Tibial nerve (tissue), 4 donors: ENCODE results near the gene POLR3B.

Source experiments
- CTCF ChIP-seq, 5 experiments: fragments of 200-600 bp in 3 of 5; fragments of 450-650 bp in 2 of 5; sonication (generic) in 3 of 5; IDR thresholded peaks; one replicate each; pipeline ENCODE4 v1.5.1; 2016 to 2019; ENCODE audit warnings: antibody characterized with exemption in 5 of 5, mild to moderate bottlenecking in 3 of 5, moderate library complexity in 2 of 5
- EP300 ChIP-seq, 2 donors: sonication (generic); formaldehyde crosslinking; IDR thresholded peaks; one replicate each; pipeline ENCODE4 v1.6.1; 2017; ENCODE audit warnings: antibody characterized with exemption in 2 of 2, mild to moderate bottlenecking in 1 of 2
- POLR2A ChIP-seq, 2 donors: fragments of 450-650 bp; IDR thresholded peaks; one replicate each; pipeline ENCODE4 v1.6.1; 2017; ENCODE audit warnings: antibody characterized with exemption in 2 of 2, mild to moderate bottlenecking in 2 of 2, moderate library complexity in 2 of 2

- TF ChIP-seq CTCF (IDR thresholded peaks at IDR 0.05): no peak
- TF ChIP-seq POLR2A (IDR thresholded peaks at IDR 0.05): no peak
- no peak for TF ChIP-seq EP300 (IDR thresholded peaks at IDR 0.05)
These were observed 94.8 kb downstream of the POLR3B start for GRCh38 chr12:106452309-106452708.
